Measurements from ENCODE around the gene GTPBP4.
"Not testable (repeated sequence)": the region's sequence is repeated elsewhere in the genome, so short reads cannot be mapped to it uniquely, and the experiment has no call there.

Gene GTPBP4

DNA sequence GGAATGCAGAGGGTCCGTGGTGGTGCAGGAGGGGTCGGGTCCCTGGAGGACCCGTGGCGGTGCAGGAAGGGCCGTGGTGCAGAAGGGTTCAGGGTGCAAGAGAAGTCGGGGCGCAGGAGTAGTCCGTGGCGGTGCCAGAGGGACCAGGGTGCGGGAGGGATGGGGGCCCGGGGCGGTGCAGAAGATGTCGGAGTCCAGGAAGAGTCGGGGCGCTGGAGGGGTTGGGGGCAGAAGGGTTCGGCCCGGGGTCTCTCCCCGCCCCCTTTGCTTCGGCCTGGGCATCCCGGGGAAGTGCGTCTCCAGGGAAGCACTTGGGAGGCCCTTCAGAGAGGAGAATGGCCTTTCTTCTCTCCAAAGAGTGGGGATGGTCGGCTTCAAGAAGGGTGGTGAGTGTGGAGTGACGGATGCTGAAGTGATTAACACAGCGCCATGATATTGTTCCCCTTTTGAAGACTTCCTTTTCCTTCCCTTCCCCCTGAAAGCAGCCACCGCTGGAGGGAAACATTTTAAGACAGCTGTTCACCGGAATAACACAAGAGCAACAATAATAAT lies 68.9 kb downstream of the GTPBP4 start:
- DNase-seq (ENCODE audit: low spot score), result no peak

GRCh38 chr10:1058017-1058416 lies 69.8 kb downstream of the GTPBP4 start:
- DNase-seq (ENCODE audit: low spot score), result no peak

DNA sequence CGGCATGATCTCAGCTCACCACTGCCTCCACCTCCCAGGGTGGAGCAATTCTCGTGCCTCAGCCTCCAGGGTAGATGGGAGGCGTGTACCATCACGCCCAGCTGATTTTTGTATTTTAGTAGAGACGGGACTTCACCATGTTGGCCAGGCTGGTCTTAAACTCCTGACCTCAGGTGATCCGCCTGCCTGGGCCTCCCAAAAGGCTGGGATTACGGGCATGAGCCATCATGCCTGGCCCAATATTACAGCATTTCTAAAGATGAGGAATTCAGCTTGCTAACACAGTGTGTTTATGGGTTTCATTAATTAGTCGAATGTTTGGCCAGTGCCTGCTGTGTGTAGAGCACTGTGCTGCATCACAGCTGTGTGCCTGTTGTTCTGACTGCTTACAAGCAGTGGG lies 71.7 kb downstream of the GTPBP4 start:
- DNase-seq (ENCODE audit: low spot score), result no peak

DNA sequence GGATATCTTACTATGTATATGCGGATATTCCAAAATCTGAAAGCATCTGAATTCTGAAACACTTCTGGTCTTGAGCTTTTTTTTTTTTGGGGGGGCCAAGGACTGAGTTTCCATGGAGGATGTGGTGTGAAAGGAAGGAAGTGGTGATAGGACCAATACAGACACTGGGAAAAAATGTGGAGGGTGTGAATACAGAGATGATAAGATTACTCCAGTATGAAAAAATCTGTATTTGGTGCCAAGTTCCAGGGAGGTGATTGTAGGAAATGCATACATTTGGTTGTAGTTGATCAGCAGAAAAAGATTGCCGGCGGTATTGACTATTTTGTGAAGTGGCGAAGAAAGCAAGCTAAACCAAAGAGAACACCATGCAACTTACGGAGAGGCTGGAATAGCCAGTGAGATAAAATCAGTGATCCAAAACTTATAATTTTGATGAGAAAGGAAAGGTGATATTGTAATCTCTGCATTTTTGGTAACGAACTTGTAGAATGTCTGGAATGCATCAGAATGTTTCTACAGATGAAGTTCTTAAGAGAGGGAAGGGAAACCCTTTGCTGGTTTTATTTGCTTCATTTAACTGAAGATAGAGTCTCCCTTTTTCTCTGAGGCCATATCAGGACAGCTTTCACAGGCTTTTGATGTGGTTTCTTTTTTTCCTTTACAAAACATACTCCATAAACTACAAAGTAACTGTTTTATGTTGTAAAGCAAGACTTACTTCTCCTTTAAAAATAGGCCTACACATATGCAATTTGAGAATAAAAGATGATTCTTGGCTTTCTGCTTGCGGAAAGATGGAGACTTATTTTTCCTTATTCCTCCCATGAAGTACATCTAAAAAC lies 73.9 kb downstream of the GTPBP4 start:
- DNase-seq (ENCODE audit: low spot score), result no peak

GRCh38 chr10:1063232-1063865 lies 75.1 kb downstream of the GTPBP4 start:
- DNase-seq (ENCODE audit: low spot score), result no peak

DNA sequence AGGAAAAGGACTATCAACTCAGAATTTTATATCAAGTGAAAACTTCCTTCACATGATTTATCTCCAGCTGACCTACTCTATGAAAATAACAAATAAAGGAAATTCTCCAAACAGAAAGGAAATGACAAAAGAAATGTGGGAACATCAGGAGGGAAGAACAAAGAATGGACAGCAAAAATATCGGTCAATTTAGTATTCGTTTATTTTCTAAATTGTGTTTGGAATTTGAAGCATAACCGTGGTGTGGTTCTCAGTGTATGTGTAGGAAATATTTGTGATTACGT lies 76.7 kb downstream of the GTPBP4 start:
- DNase-seq (ENCODE audit: low spot score), result no peak

- DNase-seq (ENCODE audit: low spot score), result not testable (repeated sequence)
These were observed 78.5 kb downstream of the GTPBP4 start for GRCh38 chr10:1066734-1067133.

- DNase-seq (ENCODE audit: low spot score), result no peak
These were observed 80.4 kb downstream of the GTPBP4 start for GRCh38 chr10:1068380-1069361.
